ENCODE results near the gene TTBK1. TPM values are rescaled to one million over a fixed set of nuclear protein-coding genes. Genes with fewer than 3 reads are reported as not detected.

The TTBK1 gene
- total RNA-seq, 1 experiment from 2014 or later: 0.61 TPM

GRCh38 chr6:43254846-43255245 lies 11.6 kb downstream of the TTBK1 start:
- TF ChIP-seq CTCF (IDR thresholded peaks at IDR 0.05; ENCODE audit: insufficient read depth in 1 of 2, low read depth in 1 of 2, low read length in 1 of 2, severe bottlenecking in 1 of 2, unreplicated experiment in 1 of 2): no peak
- no peaks in the 10 kb centered on the region for H3K36me3 Mint-ChIP-seq (ENCODE audit: insufficient read depth, unreplicated experiment)
- no peak for DNase-seq
- no peak overlapping the region for H3K4me3 Mint-ChIP-seq (ENCODE audit: unreplicated experiment)
- Histone ChIP-seq H3K9me3 (no peaks in the 10 kb centered on the region), H3K36me3 (ENCODE audit: control insufficient read depth, insufficient read depth, low read length) (no peaks in the 10 kb centered on the region), H3K27me3 (replicated peaks; ENCODE audit: control insufficient read depth, insufficient read depth, low read length) (no peaks in the 10 kb centered on the region), H3K4me1 (no peaks in the 10 kb centered on the region), H3K4me3 (ENCODE audit: low read depth, low read length) (no peak overlapping the region)
- no peak overlapping the region for H3K27ac Mint-ChIP-seq (ENCODE audit: unreplicated experiment)
- peaks cover 7% of the 10 kb centered on the region for H3K4me1 Mint-ChIP-seq (ENCODE audit: low read depth, unreplicated experiment)
- BruUV-seq (replicated peaks): no TSS peak
- H3K27me3 Mint-ChIP-seq (ENCODE audit: insufficient read depth, unreplicated experiment): peaks cover 5% of the 10 kb centered on the region
- ChIA-PET CTCF (no interaction called here), POLR2A (no interaction called here)
- intact Hi-C loops (cut with micrococcal nuclease; ENCODE audit: unreplicated experiment): no loop called here
- no peaks in the 10 kb centered on the region for H3K9me3 Mint-ChIP-seq (ENCODE audit: unreplicated experiment)

GRCh38 chr6:43255408-43256054 lies 12.2 kb downstream of the TTBK1 start:
- BruUV-seq (replicated peaks): no TSS peak
- H3K27me3 ChIP-seq (replicated peaks; ENCODE audit: control insufficient read depth, insufficient read depth, low read length): no peaks in the 10 kb centered on the region

GRCh38 chr6:43256670-43257366 lies 13.5 kb downstream of the TTBK1 start:
- H3K4me1 Mint-ChIP-seq (ENCODE audit: low read depth, unreplicated experiment): peaks cover 4% of the 10 kb centered on the region
- intact Hi-C loops (cut with micrococcal nuclease; ENCODE audit: unreplicated experiment): no loop called here
- Histone ChIP-seq H3K4me3 (ENCODE audit: low read depth, low read length) (no peak overlapping the region), H3K36me3 (ENCODE audit: control insufficient read depth, insufficient read depth, low read length) (no peaks in the 10 kb centered on the region), H3K4me1 (peaks cover 2% of the 10 kb centered on the region), H3K9me3 (no peaks in the 10 kb centered on the region), H3K27me3 (replicated peaks; ENCODE audit: control insufficient read depth, insufficient read depth, low read length) (no peaks in the 10 kb centered on the region)
- H3K4me3 Mint-ChIP-seq (ENCODE audit: unreplicated experiment): no peak overlapping the region
- no peaks in the 10 kb centered on the region for H3K9me3 Mint-ChIP-seq (ENCODE audit: unreplicated experiment)
- no TSS peak for BruUV-seq (replicated peaks)
- POLR2A ChIA-PET: no interaction called here
- H3K27ac Mint-ChIP-seq (ENCODE audit: unreplicated experiment): no peak overlapping the region
- no peaks in the 10 kb centered on the region for H3K36me3 Mint-ChIP-seq (ENCODE audit: insufficient read depth, unreplicated experiment)
- CTCF ChIA-PET: interaction anchor here (0.6 kb wide), 1 partner anchor 180 kb away, joined by 3 read pairs; no protein-coding TSS in a partner anchor
- no peak for TF ChIP-seq CTCF (IDR thresholded peaks at IDR 0.05; ENCODE audit: insufficient read depth in 1 of 2, low read depth in 1 of 2, low read length in 1 of 2, severe bottlenecking in 1 of 2, unreplicated experiment in 1 of 2)
- H3K27me3 Mint-ChIP-seq (ENCODE audit: insufficient read depth, unreplicated experiment): peaks cover 3% of the 10 kb centered on the region
- no peak for DNase-seq

More at GRCh38 chr6:43255408-43256054, 12.2 kb downstream of the TTBK1 start:
- no peak for DNase-seq
- H3K9me3 Mint-ChIP-seq (ENCODE audit: unreplicated experiment): no peaks in the 10 kb centered on the region
- peaks cover 5% of the 10 kb centered on the region for H3K27me3 Mint-ChIP-seq (ENCODE audit: insufficient read depth, unreplicated experiment)
- H3K4me1 ChIP-seq: no peaks in the 10 kb centered on the region
- no peak for TF ChIP-seq CTCF (IDR thresholded peaks at IDR 0.05; ENCODE audit: insufficient read depth in 1 of 2, low read depth in 1 of 2, low read length in 1 of 2, severe bottlenecking in 1 of 2, unreplicated experiment in 1 of 2)
- H3K4me3 Mint-ChIP-seq (ENCODE audit: unreplicated experiment): no peak overlapping the region
- no peaks in the 10 kb centered on the region for H3K9me3 ChIP-seq
- no peaks in the 10 kb centered on the region for H3K36me3 Mint-ChIP-seq (ENCODE audit: insufficient read depth, unreplicated experiment)
- ChIA-PET POLR2A (interaction anchor here (0.6 kb wide), 1 partner anchor 474 kb away, joined by 3 read pairs; the partner anchor contains the start of gene BICRAL), CTCF (no interaction called here)
- H3K4me1 Mint-ChIP-seq (ENCODE audit: low read depth, unreplicated experiment): peaks cover 7% of the 10 kb centered on the region
- H3K36me3 ChIP-seq (ENCODE audit: control insufficient read depth, insufficient read depth, low read length): no peaks in the 10 kb centered on the region
- H3K27ac Mint-ChIP-seq (ENCODE audit: unreplicated experiment): no peak overlapping the region
- intact Hi-C loops (cut with micrococcal nuclease; ENCODE audit: unreplicated experiment): no loop called here
- H3K4me3 ChIP-seq (ENCODE audit: low read depth, low read length): no peak overlapping the region

All from Caco-2 (cell line).